Stimulated activated memory B cell treated with anti-CD40 and anti-IgM and Interleukin-4, amounts not matched to agents 10 μg/mL and 1 μg/mL and 100 μg/mL, for 72 hours (primary cell): Measurements from ENCODE around the gene GHR.
"Not testable (repeated sequence)": the region's sequence is repeated elsewhere in the genome, so short reads cannot be mapped to it uniquely, and the experiment has no call there.

Experiments
- ATAC-seq: fragments of 150-1000 bp; cut with Tn5 transposase; 2 replicates; pipeline ENCODE4 v1.10.0; 2021
- H3K27ac Mint-ChIP-seq: one replicate; pipeline ENCODE4 v1.8.0; 2022; ENCODE audit warnings: mild to moderate bottlenecking, mixed read lengths
- H3K27me3 Mint-ChIP-seq: one replicate; pipeline ENCODE4 v1.8.0; 2022; ENCODE audit warnings: mixed read lengths
- H3K36me3 Mint-ChIP-seq: one replicate; pipeline ENCODE4 v1.8.0; 2022; ENCODE audit warnings: mixed read lengths
- H3K4me1 Mint-ChIP-seq: one replicate; pipeline ENCODE4 v1.8.0; 2022; ENCODE audit warnings: mixed read lengths
- H3K4me3 Mint-ChIP-seq: one replicate; pipeline ENCODE4 v1.8.0; 2022; ENCODE audit warnings: mild to moderate bottlenecking, moderate library complexity, mixed read lengths
- H3K9me3 Mint-ChIP-seq: one replicate; pipeline ENCODE4 v1.8.0; 2022; ENCODE audit warnings: mixed read lengths

The GHR gene

GRCh38 chr5:42641336-42642005, 218.2 kb downstream of the GHR start:
- no peaks in the 10 kb centered on the region for H3K36me3 Mint-ChIP-seq
- H3K27me3 Mint-ChIP-seq, result peaks cover 48% of the 10 kb centered on the region
- H3K4me3 Mint-ChIP-seq, result no peak overlapping the region
- peaks cover 4% of the 10 kb centered on the region for H3K4me1 Mint-ChIP-seq
- H3K9me3 Mint-ChIP-seq, result no peaks in the 10 kb centered on the region
- no peak overlapping the region for H3K27ac Mint-ChIP-seq
- ATAC-seq, result no peak

GRCh38 chr5:42642006-42642405, 218.8 kb downstream of the GHR start:
- Mint-ChIP-seq H3K4me3 (no peak overlapping the region), H3K9me3 (no peaks in the 10 kb centered on the region), H3K36me3 (no peaks in the 10 kb centered on the region), H3K27me3 (peaks cover 48% of the 10 kb centered on the region), H3K4me1 (peaks cover 8% of the 10 kb centered on the region), H3K27ac (no peak overlapping the region)
- ATAC-seq, result no peak

GRCh38 chr5:42643360-42643759, 220.1 kb downstream of the GHR start:
- no peak for ATAC-seq
- no peak overlapping the region for H3K4me3 Mint-ChIP-seq
- H3K9me3 Mint-ChIP-seq, result no peaks in the 10 kb centered on the region
- peaks cover 8% of the 10 kb centered on the region for H3K4me1 Mint-ChIP-seq
- no peak overlapping the region for H3K27ac Mint-ChIP-seq
- no peaks in the 10 kb centered on the region for H3K36me3 Mint-ChIP-seq
- peaks cover 48% of the 10 kb centered on the region for H3K27me3 Mint-ChIP-seq

GRCh38 chr5:42645138-42645537, 221.9 kb downstream of the GHR start:
- Mint-ChIP-seq H3K27me3 (peaks cover 42% of the 10 kb centered on the region), H3K27ac (no peak overlapping the region), H3K4me1 (peaks cover 8% of the 10 kb centered on the region), H3K9me3 (no peaks in the 10 kb centered on the region), H3K4me3 (no peak overlapping the region), H3K36me3 (no peaks in the 10 kb centered on the region)
- no peak for ATAC-seq

GRCh38 chr5:42648036-42648435, 224.8 kb downstream of the GHR start:
- H3K4me3 Mint-ChIP-seq, result no peak overlapping the region
- peaks cover 29% of the 10 kb centered on the region for H3K27me3 Mint-ChIP-seq
- peaks cover 8% of the 10 kb centered on the region for H3K4me1 Mint-ChIP-seq
- no peak overlapping the region for H3K27ac Mint-ChIP-seq
- no peak for ATAC-seq
- no peaks in the 10 kb centered on the region for H3K9me3 Mint-ChIP-seq
- no peaks in the 10 kb centered on the region for H3K36me3 Mint-ChIP-seq

- Mint-ChIP-seq H3K36me3 (no peaks in the 10 kb centered on the region), H3K27me3 (peaks cover 20% of the 10 kb centered on the region), H3K4me3 (no peak overlapping the region), H3K9me3 (no peaks in the 10 kb centered on the region), H3K27ac (no peak overlapping the region), H3K4me1 (peaks cover 8% of the 10 kb centered on the region)
- no peak for ATAC-seq
Observed at GRCh38 chr5:42648915-42649314, 225.7 kb downstream of the GHR start.

- H3K27me3 Mint-ChIP-seq, result peaks cover 9% of the 10 kb centered on the region
- H3K27ac Mint-ChIP-seq, result no peak overlapping the region
- no peaks in the 10 kb centered on the region for H3K36me3 Mint-ChIP-seq
- no peak for ATAC-seq
- no peak overlapping the region for H3K4me3 Mint-ChIP-seq
- H3K4me1 Mint-ChIP-seq, result peaks cover 8% of the 10 kb centered on the region
- no peaks in the 10 kb centered on the region for H3K9me3 Mint-ChIP-seq
Observed at GRCh38 chr5:42650084-42650483, 226.8 kb downstream of the GHR start.

GRCh38 chr5:42653705-42654104, 230.5 kb downstream of the GHR start:
- no peak for ATAC-seq
- no peaks in the 10 kb centered on the region for H3K9me3 Mint-ChIP-seq
- H3K36me3 Mint-ChIP-seq, result no peaks in the 10 kb centered on the region
- no peak overlapping the region for H3K27ac Mint-ChIP-seq
- H3K4me1 Mint-ChIP-seq, result peaks cover 8% of the 10 kb centered on the region
- H3K27me3 Mint-ChIP-seq, result peaks cover 5% of the 10 kb centered on the region
- no peak overlapping the region for H3K4me3 Mint-ChIP-seq

GRCh38 chr5:42654645-42655044, 231.4 kb downstream of the GHR start:
- H3K4me1 Mint-ChIP-seq, result peaks cover 8% of the 10 kb centered on the region
- H3K27ac Mint-ChIP-seq, result no peak overlapping the region
- H3K4me3 Mint-ChIP-seq, result no peak overlapping the region
- no peaks in the 10 kb centered on the region for H3K9me3 Mint-ChIP-seq
- H3K27me3 Mint-ChIP-seq, result peaks cover 14% of the 10 kb centered on the region
- ATAC-seq, result no peak
- no peaks in the 10 kb centered on the region for H3K36me3 Mint-ChIP-seq

GRCh38 chr5:42655982-42656650, 232.9 kb downstream of the GHR start:
- no peak for ATAC-seq
- H3K27me3 Mint-ChIP-seq, result peaks cover 22% of the 10 kb centered on the region
- no peaks in the 10 kb centered on the region for H3K36me3 Mint-ChIP-seq
- peak overlapping the region; percentile 55 for H3K27ac Mint-ChIP-seq
- H3K4me3 Mint-ChIP-seq, result no peak overlapping the region
- no peaks in the 10 kb centered on the region for H3K9me3 Mint-ChIP-seq
- peaks cover 8% of the 10 kb centered on the region for H3K4me1 Mint-ChIP-seq

- Mint-ChIP-seq H3K9me3 (no peaks in the 10 kb centered on the region), H3K4me3 (no peak overlapping the region), H3K36me3 (no peaks in the 10 kb centered on the region), H3K4me1 (peaks cover 8% of the 10 kb centered on the region), H3K27ac (peak overlapping the region; percentile 55), H3K27me3 (peaks cover 25% of the 10 kb centered on the region)
- ATAC-seq, result no peak
Observed at GRCh38 chr5:42656651-42657015, 233.4 kb downstream of the GHR start.

- H3K36me3 Mint-ChIP-seq, result not testable (repeated sequence)
Observed at GRCh38 chr5:42659869-42660268, 236.6 kb downstream of the GHR start.

GRCh38 chr5:42665857-42666256, 242.6 kb downstream of the GHR start:
- Mint-ChIP-seq H3K9me3 (no peaks in the 10 kb centered on the region), H3K36me3 (no peaks in the 10 kb centered on the region), H3K27ac (no peak overlapping the region), H3K4me3 (no peak overlapping the region), H3K27me3 (peaks cover 22% of the 10 kb centered on the region), H3K4me1 (no peaks in the 10 kb centered on the region)
- ATAC-seq, result no peak

More at GRCh38 chr5:42659869-42660268, 236.6 kb downstream of the GHR start:
- H3K27ac Mint-ChIP-seq, H3K4me1 Mint-ChIP-seq, H3K9me3 Mint-ChIP-seq, ATAC-seq, H3K4me3 Mint-ChIP-seq: not testable (repeated sequence)
- peaks cover 41% of the 10 kb centered on the region for H3K27me3 Mint-ChIP-seq

- Mint-ChIP-seq H3K27ac (no peak overlapping the region), H3K27me3 (peaks cover 13% of the 10 kb centered on the region), H3K4me3 (no peak overlapping the region), H3K9me3 (no peaks in the 10 kb centered on the region), H3K36me3 (no peaks in the 10 kb centered on the region), H3K4me1 (no peaks in the 10 kb centered on the region)
- ATAC-seq, result no peak
Observed at GRCh38 chr5:42666869-42667268, 243.6 kb downstream of the GHR start.

GRCh38 chr5:42668254-42668653, 245.0 kb downstream of the GHR start:
- Mint-ChIP-seq H3K4me1 (no peaks in the 10 kb centered on the region), H3K4me3 (no peak overlapping the region), H3K27me3 (no peaks in the 10 kb centered on the region), H3K36me3 (no peaks in the 10 kb centered on the region), H3K27ac (no peak overlapping the region), H3K9me3 (no peaks in the 10 kb centered on the region)
- no peak for ATAC-seq

- Mint-ChIP-seq H3K9me3 (peaks cover 4% of the 10 kb centered on the region), H3K36me3 (no peaks in the 10 kb centered on the region), H3K4me3 (no peak overlapping the region), H3K27ac (no peak overlapping the region), H3K4me1 (no peaks in the 10 kb centered on the region), H3K27me3 (no peaks in the 10 kb centered on the region)
- ATAC-seq, result no peak
Observed at GRCh38 chr5:42672925-42673324, 249.7 kb downstream of the GHR start.
